ENCODE measurements around the gene CLASRP. TPM values are rescaled to one million over a fixed set of nuclear protein-coding genes. Genes with fewer than 3 reads are reported as not detected.

CLASRP gene
- total and polyA plus RNA-seq, 7 donors: 19.0 to 157 (median 65.6) TPM

GRCh38 chr19:45027371-45027770 is 11.5 kb upstream of the CLASRP start:
- no peak overlapping the region for H3K27ac ChIP-seq
- no peak for DNase-seq
- no peaks in the 10 kb centered on the region for H3K4me1 ChIP-seq
- TF ChIP-seq CTCF (IDR thresholded peaks at IDR 0.05): no peak
- TF ChIP-seq POLR2A (IDR thresholded peaks at IDR 0.05): no peak
- H3K9me3 ChIP-seq: no peaks in the 10 kb centered on the region
- no peak overlapping the region for H3K4me3 ChIP-seq
- no peaks in the 10 kb centered on the region for H3K27me3 ChIP-seq
- H3K36me3 ChIP-seq: peaks cover 0 to 46% (median 25%) of the 10 kb centered on the region in 4 donors
- intact Hi-C loops (cut with DNase I): no loop called here
- WGBS, 2 donors: 95 to 98% methylated on average over 2 of the region's 2 CpGs

- Histone ChIP-seq H3K4me3 (no peak overlapping the region), H3K27me3 (no peaks in the 10 kb centered on the region), H3K4me1 (no peaks in the 10 kb centered on the region), H3K27ac (no peak overlapping the region), H3K36me3 (peaks cover 3 to 80% (median 36%) of the 10 kb centered on the region in 4 donors), H3K9me3 (no peaks in the 10 kb centered on the region)
- intact Hi-C loops (cut with DNase I): no loop called here
- 94 to 96% methylated on average over 6 of the region's 6 CpGs for WGBS, 2 donors
- no peak for DNase-seq
- no peak for TF ChIP-seq POLR2A (IDR thresholded peaks at IDR 0.05)
- TF ChIP-seq CTCF (IDR thresholded peaks at IDR 0.05): no peak
- TF ChIP-seq POLR2AphosphoS5 (IDR thresholded peaks at IDR 0.05): no peak
- TF ChIP-seq EP300 (IDR thresholded peaks at IDR 0.05): no peak
Observed at GRCh38 chr19:45030825-45031224, 8.0 kb upstream of the CLASRP start.

- WGBS, 2 donors: 88 to 92% methylated on average over 18 of the region's 18 CpGs
- intact Hi-C loops (cut with DNase I): no loop called here
- H3K36me3 ChIP-seq: peaks cover 3 to 88% (median 36%) of the 10 kb centered on the region in 4 donors
Observed at GRCh38 chr19:45032421-45032820, 6.4 kb upstream of the CLASRP start.

GRCh38 chr19:45035755-45036154 is 3.1 kb upstream of the CLASRP start:
- TF ChIP-seq POLR2AphosphoS5 (IDR thresholded peaks at IDR 0.05) (no peak), POLR2A (IDR thresholded peaks at IDR 0.05) (no peak), CTCF (IDR thresholded peaks at IDR 0.05) (no peak), EP300 (IDR thresholded peaks at IDR 0.05) (no peak)
- H3K4me3 ChIP-seq: no peak overlapping the region
- intact Hi-C loops (cut with DNase I): loop anchor here (5.0 kb wide), 2 partner anchors 42 to 57 kb away; partner anchors contain the start of genes GEMIN7, PPP1R37 and ZNF296
- no peaks in the 10 kb centered on the region for H3K9me3 ChIP-seq
- WGBS, 2 donors: 96 to 99% methylated on average over 6 of the region's 6 CpGs
- DNase-seq: no peak
- no peaks in the 10 kb centered on the region for H3K27me3 ChIP-seq
- no peak overlapping the region for H3K27ac ChIP-seq
- peaks cover 2 to 66% (median 21%) of the 10 kb centered on the region in 4 donors for H3K36me3 ChIP-seq
- peaks cover 0 to 22% (median 16%) of the 10 kb centered on the region in 4 donors for H3K4me1 ChIP-seq

More at GRCh38 chr19:45032421-45032820, 6.4 kb upstream of the CLASRP start:
- no peak for DNase-seq
- Histone ChIP-seq H3K27ac (no peak overlapping the region), H3K27me3 (no peaks in the 10 kb centered on the region), H3K9me3 (no peaks in the 10 kb centered on the region), H3K4me1 (no peaks in the 10 kb centered on the region), H3K4me3 (no peak overlapping the region)
- no peak for TF ChIP-seq EP300 (IDR thresholded peaks at IDR 0.05)
- no peak for TF ChIP-seq POLR2AphosphoS5 (IDR thresholded peaks at IDR 0.05)
- no peak for TF ChIP-seq CTCF (IDR thresholded peaks at IDR 0.05)
- no peak for TF ChIP-seq POLR2A (IDR thresholded peaks at IDR 0.05)

All from sigmoid colon (tissue), 7 donors.